Suppressor macrophage treated with lipopolysaccharide for 1 hour (primary cell): Measurements from ENCODE around the gene ADI1.
A peak's percentile ranks its signal among the peaks of the same experiment; 100 is the strongest.

ENCODE experiments used
- DNase-seq, 3 donors: peaks; one replicate each; pipeline ENCODE4 v3.0.0-alpha.2; 2020 to 2022

The ADI1 gene

DNA sequence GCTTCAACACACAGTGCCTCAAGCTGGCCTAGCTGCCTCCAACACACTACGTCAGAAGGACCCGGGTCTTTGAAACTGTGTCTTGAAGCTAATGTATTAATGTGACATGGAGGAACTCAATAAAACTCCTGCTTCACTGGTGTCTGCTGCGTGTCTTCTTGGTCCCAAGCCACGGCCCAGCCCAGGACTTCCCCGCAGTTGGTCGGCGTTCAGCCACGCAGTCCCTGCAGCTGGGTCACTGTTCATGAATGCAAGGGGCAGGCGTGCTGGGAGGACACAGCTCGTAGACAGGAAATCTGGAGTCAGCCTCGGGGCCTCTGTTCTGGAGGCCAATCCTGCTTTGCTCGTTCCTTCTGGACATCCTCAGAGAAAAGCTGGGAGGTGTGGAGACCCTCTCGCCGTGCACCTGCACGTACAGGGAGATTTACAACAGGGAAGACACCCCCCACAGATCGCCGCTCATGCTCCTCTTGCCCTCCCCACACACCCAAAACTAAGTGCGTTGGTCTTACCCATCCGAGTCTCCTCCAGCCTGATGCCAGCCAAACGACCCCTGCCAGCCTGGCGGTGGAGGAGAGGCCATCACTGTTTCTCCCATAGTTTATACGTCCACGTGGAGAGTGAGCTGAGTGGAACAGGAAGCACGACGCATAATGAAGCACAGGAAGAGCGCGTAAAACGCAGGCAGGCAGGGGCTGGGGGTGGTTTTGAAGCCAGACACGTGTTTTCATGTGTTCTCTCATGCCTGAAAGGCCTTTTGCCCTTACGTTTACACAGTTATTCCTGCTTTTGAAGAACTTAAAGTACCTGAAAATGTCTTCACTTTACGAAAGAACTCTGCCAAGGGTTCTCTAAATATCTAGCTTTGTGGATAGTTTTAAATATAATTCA lies 39.7 kb downstream of the ADI1 start:
- DNase-seq = no peak

DNA sequence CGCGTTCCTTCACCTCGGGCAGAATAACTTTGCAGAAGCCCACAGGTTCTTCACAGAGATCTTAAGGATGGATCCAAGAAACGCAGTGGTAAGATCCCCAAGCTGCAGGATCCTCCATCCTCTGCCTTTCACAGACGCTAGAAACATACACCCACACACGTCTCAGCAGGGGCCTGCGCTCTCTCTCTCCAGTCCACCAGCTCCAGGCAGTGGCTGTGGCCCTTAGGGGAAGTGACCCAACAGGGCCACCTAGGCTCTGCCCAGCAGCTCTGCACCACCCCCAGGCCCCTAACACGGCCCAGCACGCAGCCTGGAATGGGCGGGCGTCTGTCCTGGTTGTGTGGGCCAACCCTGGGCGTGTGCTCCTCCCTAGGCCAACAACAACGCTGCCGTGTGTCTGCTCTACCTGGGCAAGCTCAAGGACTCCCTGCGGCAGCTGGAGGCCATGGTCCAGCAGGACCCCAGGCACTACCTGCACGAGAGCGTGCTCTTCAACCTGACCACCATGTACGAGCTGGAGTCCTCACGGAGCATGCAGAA lies 40.4 kb downstream of the ADI1 start:
- DNase-seq = no peak

DNA sequence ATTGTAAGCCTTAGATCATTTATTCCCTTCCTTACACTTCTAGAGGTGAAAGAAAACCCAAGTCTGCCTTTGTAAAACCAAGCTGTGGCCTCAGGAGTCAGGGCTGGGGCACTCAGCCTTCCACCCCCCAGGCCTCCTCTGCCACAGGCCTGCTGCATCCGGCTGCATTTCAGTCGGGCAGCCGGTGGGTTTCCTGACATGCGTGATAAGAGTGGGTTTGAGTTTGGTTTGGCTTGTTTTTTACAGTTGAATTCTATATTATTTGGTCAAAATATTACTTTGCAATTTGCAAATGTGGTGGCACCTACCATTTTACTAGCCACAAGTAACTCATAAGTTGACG lies 42.4 kb downstream of the ADI1 start:
- DNase-seq = no peak

DNA sequence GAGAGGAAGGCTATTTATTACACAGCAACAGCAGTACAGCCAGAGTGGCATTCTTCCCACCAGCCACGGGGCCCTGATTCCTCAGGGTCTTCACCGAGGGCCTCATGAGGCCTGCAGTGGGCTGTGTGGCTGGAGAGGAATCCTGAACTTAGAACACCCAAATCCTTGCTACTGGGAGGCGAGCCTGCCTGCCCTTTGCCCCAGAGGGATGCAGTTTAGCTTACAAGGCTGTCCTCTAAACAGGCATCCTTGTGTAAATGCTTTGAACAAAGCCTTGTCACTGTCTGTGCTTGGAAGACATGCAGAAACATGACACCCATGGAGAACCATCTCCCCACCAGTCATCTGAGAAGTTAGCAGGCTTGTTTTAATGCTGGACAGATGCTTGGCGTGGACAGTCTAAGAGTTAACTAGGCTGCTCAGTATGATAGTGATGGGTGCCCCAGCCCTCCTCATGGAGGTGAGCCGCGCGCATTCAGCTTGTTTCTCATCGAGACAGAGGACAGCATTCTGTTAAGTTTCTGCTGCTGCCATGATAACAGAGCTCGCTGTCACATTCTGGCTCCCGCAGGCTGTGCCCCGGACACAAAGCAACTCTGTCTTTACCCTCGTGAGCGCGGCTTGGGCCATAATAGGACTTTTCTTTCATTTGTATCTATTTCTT lies 42.9 kb downstream of the ADI1 start:
- no peak for DNase-seq

DNA sequence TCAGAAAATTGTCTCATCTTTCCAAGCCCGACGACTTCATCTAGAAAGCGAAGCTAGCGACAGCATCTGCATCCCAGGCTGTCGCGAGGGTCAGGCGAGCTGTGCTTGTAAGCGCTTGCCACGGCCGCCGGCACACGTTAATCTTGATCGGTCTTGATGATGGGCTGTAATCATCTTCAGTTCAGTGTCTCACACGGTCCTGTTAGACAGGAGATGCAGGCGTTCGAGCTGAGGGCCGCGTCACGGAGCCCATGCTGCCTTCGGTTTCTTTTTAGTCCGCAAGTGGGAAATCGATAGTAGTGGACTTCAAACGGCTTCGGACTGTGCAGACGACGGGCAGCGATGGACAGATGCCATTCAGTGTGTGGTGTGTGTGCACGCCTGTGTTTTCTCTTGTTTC lies 43.6 kb downstream of the ADI1 start:
- no peak for DNase-seq

DNA sequence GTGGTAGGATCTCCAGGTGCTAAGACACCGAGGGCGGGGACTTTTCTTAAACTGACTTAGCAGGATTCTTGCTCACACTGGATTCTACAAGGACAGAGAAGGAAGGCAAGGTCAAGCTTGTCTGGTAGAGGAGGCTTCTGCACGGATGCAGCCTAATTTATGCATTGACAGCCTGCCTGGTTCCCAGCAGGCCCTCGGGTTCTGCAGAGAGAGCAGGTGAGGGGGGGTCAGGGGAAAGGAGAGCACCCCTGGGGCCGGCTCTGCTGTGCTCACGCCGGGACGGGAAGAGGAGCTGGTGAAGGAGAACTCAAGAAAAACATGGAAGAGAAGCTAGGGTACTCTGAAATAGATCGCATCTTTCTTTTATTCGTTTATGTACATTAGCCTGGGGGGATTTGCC lies 46.4 kb downstream of the ADI1 start:
- no peak for DNase-seq

DNA sequence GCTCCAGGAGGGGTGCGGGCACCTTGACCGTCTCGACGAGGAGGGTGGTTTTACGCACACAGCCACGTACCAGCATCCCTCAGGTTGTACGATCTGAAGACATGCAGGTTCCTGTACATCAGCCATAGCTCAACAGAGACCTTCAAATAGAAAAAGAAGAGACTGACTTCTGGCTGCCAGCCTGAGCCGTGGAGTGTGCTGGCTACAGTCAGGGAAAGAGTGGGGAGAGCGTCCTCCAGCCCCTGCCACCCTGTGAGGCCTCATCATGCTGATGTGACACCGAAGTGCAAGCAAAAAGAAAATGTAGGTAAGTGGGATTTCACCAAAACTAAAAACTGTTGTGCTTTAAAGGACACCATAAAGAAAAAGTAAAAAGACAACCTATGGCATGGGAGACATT lies 47.0 kb downstream of the ADI1 start:
- DNase-seq = no peak

DNA sequence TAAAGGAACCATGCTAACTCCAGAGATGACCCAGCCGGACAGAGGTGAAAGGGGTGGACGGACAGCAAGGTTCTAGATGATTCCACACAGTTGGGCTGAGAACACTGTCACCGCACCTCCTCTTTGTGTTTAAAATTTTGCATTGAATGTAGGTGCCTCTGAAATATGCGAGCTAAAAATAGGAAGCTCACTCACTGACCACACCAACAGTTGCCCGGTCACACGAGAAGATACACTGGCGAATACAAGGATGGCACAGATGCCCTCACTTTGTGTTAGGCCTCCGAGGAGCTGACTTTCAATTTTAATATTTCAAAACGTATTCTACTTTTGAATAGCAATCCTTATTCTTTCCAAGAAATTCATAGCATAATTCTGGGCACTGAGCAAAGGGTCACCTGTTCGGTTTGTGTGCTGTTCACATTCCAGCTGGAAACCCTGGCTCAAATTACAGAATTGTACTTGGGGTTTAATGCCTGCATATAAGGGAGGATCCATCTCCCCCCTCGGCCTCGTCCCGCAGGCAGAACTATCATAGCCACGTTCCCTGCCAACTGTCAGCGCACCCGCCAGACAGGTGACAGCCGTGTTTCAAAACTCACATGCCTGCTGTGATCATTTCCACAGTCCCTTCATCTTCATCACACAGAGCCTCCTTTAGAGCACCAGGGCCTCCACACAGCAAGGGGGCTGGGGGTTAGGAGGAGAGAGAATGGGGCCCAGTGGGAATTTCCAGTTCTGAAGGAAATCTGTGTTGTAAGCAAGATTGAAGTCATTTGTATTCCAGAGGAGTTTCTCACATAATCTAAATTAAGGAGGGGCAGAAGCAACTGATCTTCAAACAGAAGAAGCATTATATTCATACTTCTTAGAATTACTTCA lies 48.2 kb downstream of the ADI1 start:
- no peak for DNase-seq

DNA sequence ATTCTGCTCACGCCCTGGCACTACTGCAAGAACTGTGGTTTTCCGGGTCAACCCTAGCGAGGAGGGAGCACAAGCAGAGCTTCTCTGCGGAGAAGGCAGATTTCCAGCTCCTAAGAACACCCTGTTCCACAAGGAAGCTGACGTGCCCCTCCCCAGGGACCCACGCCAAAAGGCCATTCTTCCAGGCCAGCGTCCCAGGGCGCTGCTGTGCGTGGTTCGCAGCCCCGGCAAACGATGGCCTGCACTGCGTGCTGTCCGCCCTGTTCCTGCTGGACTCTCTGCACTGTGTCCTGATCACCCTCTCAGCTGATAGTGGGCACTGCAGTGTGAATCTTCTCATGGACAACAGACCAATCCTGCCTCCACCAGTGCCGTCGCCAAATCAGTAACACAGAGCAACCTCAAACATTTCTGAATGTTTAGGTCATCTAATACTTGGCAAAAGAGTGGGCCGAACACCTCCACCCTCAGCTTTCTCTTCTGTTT lies 49.1 kb downstream of the ADI1 start:
- DNase-seq = no peak

DNA sequence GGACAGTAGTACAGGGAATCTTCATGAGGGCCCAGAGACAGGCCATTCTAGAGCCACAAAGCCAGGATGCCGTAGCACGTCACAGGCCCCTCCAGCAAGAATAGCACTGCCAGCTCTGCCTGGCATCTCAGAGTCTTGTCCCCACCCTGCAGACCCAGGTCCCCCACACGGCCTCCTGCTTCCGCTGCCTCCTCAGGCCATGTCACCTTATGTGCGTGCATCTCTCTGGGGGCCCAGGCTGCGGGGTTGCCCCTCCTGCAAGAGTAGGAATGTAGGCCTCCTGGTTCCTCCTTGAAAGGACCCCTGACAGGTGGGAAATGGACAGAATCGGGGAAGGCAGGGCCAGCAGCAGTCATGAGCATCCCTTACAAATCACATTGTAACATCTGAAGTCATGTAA lies 49.8 kb downstream of the ADI1 start:
- no peak for DNase-seq

DNA sequence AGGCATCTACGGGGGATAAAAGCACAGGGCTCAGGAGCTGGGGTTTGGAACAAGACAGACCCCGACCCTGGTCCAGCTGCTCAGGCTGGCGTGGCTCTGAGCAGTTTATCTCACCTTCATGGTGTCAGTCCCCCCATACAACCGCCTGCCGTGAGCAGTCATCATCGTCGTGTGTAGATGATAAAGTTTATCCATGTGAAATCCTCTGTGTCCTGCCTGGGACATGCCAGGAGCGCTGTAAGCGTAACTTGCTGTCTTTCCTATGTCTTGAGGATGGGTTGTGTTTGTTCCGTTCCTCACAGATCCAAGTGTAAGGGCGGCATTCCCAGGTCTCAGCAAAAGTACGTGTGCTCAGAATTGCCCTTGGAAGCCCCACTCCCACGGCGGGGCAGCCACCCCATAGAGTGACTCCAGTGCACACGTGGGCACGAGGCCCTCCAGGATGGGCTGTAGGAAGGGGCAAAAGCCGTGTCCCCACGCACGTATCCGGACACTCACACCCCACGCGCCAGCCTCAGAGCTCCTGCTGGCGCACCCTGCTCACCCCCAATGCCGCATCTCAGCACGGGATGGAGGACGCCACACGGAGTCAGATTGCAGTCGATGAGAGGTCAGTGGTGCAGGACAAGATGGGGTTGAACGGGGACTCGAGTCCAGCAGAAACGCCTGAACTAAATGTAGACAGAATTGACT lies 50.9 kb downstream of the ADI1 start:
- DNase-seq = no peak

DNA sequence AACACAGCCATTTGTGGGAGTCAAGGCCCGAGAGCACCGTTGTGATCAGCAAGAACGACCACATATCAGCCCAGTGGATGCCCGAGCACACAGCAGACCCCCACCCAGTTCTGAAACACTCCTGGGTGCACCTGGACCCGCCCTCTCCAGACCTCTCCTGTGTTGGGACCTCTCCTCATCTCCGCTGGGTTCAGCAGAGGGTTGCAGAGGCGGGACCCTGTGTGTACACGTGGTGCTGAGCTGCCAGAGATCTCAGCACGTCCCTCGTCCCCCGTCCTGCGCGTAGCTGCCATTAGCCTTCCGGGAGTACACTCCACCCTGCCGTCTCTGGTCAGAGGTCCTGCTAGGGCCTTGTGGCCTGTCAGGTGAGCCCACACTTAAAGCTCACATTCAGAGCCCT lies 51.7 kb downstream of the ADI1 start:
- no peak for DNase-seq

DNA sequence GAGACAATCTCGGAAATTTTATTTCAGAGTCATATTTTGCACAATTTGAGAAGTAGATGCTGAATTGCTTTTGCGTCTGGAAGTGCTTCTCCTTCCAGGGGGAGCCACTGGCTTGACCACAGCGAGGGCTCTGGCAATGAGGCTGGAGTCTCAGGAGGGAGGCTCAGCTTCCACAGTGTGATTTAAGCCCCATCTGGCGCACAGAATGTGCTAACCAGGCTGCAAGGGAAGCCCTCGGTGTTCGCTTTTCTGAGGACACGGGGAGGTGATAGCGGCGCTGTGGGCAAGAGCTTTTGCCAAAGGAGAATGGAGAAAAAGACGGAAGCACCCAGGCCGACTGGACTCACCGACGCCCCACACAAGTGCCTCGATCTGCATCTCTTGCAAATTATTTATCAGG lies 52.4 kb downstream of the ADI1 start:
- DNase-seq = no peak

DNA sequence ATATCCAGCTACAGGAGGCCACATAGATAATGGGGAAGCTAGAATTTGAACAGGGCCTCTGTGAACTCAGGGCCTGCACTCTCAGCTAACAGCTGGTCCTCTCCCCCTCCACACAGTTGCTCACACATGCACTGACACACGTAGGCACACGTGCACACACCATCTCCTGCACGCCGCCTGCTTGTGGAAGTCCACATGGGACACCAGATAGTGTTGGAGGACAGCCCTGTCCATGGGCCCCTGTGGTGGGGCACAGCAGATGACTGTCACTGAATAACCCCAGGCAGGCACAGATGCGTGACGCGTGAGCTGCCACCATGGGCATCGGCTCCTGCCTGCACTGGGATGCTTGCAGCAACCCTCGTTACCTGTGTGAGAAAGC lies 52.9 kb downstream of the ADI1 start:
- no peak for DNase-seq

DNA sequence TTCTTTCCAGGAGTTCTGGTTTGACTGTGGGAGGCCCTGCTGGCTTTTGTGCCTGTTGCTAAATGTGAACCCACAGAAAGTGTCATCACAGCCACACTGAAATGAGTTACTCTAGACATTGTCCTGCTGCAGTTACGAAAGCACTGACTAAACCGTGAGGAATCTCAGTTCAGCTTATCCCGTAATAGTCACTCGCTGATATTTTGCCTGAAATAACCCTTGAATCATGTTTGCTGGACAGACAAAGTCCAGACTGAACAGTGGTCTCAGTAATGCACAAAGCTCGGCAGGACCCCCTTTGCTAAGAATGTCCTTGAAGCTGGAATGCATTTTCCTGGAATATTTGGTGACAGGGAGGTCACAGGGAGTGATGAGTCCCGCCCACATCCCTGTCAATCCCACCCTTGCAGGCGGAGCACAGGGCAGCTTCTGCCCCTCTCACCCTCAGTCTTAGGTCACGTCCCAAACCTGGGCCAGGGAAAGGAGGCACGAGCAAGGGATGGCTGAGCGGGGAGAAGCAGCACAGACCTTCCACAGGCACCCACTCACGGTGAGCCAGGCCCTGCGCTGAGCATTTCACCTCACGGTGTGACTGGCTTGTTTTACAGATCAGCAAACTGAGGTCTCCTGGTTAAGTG lies 53.4 kb downstream of the ADI1 start:
- peak in 1 of 3 donors; percentile 22 for DNase-seq

DNA sequence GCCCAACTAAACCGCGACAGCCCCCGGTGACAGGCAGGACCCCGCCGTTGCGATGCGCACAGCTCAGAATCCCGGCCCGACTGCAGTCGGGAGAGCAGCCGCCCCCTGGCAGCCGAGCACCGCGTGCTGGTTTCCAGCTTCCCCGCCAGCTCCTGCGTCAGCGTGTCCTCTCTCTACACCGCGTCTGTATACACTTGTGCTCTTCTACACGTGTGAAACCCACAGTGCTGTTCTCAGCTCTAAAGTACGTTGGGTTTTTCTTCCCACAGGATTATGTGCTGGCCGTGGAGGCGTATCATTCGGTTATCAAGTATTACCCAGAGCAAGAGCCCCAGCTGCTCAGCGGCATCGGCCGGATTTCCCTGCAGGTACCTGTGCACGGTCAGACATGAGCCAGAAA lies 54.0 kb downstream of the ADI1 start:
- DNase-seq = no peak

DNA sequence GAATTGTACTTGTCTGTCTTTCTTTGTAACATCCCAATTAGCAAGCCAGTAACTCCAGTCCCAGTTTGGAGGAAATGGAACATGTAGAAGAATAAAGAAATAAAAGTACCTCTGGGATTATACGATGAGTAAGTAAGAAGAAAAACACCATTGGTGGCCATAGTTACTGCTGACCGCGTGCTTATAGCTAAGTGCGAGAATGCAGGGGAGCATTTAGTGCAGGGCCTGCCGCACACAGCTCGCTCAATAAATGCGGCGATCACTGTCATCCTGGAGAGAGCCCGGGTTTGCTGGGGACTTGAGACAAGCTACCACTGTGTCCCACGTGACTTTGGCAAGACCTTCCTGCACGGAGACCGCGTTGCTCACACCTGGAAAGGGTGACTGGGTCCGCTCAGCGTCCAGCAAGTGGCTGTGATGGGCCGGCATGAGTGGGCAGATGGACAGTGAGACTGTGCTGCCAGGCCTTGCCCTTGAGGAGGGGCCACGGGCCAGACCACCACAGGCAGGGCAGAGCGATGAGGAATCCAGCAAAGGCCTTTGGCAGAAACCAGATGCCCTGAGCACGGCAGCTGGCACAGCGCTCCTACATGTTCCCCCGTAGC lies 54.8 kb downstream of the ADI1 start:
- no peak for DNase-seq

DNA sequence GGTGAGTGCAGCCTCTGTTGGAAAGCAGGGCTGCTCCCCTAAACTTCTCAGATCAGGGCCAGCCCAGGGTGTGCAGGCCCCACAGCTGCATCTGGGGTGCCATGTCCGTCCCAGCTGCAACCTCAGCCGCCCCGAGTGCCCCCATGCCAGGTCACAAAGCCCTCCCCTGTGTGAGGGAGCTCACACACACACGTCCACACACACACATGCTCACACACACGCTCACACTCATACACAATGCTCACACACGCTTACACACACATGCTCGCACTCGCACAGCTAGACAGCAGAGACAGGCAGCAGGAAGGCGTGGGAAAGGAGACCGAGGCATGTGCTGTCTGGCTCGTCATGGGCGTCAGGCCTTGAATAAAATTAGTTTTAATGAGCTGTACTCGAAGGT lies 55.4 kb downstream of the ADI1 start:
- no peak for DNase-seq

DNA sequence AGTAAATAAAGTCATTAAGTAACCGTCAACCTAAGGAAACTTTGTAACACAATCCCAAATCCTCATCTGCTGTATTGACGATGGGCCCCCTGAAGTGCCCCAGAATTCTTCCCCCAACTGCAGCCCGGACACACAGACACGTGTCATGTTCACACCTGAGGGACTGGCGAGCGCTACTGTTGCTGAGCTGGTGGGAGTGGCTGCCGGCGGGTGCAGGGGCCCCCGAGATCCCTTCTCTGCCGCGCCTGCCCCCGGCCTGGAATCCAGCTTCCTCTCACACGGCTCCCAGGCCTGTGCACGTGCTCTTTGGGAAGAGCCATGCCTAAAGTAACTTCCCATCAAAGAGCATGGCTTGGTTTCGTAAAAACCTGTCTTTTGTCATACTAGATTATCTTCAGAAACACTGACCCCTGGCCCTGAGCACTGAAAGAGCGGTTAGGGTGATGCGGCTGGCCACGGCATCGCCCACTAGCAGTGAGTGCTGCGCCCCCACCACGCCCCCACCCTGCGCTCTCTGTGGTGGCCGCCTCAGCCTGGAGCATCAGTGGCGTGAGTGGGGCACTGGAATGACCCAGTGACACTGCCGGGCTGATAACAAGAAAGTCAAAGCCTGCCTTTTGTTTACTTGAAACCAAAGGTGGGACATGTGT lies 56.0 kb downstream of the ADI1 start:
- DNase-seq = no peak

DNA sequence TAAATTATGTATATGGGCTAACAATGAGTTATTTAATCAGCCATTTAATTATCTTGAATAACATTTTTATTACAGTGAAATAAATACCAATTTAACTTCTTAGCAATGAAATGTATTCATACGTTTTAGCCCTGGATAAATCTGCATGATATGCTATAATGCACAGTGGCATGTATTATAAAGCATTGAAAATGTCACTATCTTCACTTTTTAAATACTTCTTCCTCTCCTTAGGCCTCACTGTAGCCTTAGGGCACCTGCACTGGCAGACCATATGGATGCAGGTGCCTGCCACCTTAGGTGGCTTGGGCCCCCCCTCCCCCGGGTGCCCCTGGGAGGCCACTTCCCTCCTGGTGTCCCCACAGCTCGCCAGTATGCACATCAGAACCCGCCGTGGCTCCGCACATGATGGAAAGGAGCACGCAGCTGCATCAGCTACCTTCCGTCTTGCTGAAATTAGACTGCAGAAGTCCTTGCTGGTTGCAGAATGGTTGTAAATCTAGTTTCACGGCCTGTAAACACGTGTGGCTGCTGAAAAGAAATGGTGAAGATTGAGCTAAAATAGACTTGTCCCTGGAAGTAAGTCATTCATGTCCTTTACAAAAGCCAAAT lies 56.7 kb downstream of the ADI1 start:
- no peak for DNase-seq
